ENCODE data around the gene GNGT1. TPM values are rescaled to one million over a fixed set of nuclear protein-coding genes. Genes with fewer than 3 reads are reported as not detected.
"Not testable (repeated sequence)": the region's sequence is repeated elsewhere in the genome, so short reads cannot be mapped to it uniquely, and the experiment has no call there.

GNGT1 gene
- total RNA-seq, 1 donor from 2014 or later, result not detected

DNA sequence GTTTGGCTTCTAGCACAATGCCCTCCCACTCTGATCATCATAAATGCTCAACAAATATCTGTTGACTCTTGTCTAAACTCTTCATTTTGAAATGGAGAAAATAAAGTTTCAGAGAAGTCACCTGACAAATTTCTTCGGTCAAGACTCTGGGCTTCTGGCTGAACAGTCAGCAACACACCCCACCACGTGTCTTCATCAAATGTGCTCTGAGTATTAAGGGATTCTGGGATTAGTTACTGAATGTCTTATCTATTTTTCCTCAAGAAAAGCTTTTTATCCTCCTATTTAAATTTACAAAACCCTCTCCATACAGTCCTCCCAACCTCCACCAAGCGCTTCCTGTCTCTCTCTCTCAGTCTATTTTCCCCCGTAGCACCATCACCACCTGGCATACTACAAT lies 9.9 kb downstream of the GNGT1 start:
- H3K36me3 ChIP-seq; H3K4me3 ChIP-seq; intact Hi-C loops (cut with DNase I); DNase-seq (ENCODE audit: extremely low spot score in 2 of 2); H3K27me3 ChIP-seq; H3K27ac ChIP-seq; H3K9me3 ChIP-seq; H3K4me1 ChIP-seq: not testable (repeated sequence)

DNA sequence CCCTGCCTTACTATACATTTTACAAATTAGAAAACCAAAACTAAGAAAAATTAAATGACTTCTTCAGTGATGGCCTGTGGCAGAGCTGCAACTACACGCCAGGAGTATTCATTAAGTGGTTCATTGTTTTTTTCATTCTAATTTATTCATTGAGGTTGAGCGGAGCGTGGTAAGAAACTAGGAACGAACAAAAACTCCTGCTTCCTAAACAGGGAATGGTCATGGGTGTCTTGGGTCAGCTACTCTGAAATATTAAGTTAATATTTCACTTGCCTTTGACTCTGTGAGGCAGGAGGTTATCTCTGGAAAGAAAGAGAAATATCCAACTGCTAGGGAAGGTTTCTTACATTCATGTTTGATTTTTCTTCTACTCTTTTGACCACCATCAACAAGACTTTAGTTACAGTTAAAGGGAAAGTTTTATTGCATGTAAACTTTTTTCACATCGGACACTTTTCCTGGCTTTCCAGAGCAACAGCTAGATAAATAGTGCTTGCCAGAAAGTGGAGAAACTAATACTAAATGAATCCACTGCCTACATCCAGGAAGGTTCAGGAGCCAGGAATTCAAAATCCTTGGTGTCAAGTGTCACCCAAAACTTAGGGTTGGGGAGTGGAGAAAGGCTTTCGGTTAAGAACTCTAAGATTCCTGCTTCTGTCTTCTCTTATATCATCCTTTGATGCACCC lies 14.3 kb downstream of the GNGT1 start:
- H3K27me3 ChIP-seq, result no peaks in the 10 kb centered on the region
- no peaks in the 10 kb centered on the region for H3K9me3 ChIP-seq
- H3K4me3 ChIP-seq, result peak overlapping the region in 1 of 2 donors; percentile 49
- intact Hi-C loops (cut with DNase I), result no loop called here
- no peaks in the 10 kb centered on the region for H3K4me1 ChIP-seq
- TF ChIP-seq POLR2A (IDR thresholded peaks at IDR 0.05) (no peak), POLR2AphosphoS5 (IDR thresholded peaks at IDR 0.05; ENCODE audit: insufficient read depth in 1 of 2, low read depth in 1 of 2) (no peak)
- TF ChIP-seq, protein P1, sequence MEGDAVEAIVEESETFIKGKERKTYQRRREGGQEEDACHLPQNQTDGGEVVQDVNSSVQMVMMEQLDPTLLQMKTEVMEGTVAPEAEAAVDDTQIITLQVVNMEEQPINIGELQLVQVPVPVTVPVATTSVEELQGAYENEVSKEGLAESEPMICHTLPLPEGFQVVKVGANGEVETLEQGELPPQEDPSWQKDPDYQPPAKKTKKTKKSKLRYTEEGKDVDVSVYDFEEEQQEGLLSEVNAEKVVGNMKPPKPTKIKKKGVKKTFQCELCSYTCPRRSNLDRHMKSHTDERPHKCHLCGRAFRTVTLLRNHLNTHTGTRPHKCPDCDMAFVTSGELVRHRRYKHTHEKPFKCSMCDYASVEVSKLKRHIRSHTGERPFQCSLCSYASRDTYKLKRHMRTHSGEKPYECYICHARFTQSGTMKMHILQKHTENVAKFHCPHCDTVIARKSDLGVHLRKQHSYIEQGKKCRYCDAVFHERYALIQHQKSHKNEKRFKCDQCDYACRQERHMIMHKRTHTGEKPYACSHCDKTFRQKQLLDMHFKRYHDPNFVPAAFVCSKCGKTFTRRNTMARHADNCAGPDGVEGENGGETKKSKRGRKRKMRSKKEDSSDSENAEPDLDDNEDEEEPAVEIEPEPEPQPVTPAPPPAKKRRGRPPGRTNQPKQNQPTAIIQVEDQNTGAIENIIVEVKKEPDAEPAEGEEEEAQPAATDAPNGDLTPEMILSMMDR (IDR thresholded peaks at IDR 0.05), result no peak
- no peak for DNase-seq (ENCODE audit: extremely low spot score in 2 of 2)
- peak overlapping the region; percentile 86 for H3K27ac ChIP-seq
- H3K36me3 ChIP-seq, result no peaks in the 10 kb centered on the region

DNA sequence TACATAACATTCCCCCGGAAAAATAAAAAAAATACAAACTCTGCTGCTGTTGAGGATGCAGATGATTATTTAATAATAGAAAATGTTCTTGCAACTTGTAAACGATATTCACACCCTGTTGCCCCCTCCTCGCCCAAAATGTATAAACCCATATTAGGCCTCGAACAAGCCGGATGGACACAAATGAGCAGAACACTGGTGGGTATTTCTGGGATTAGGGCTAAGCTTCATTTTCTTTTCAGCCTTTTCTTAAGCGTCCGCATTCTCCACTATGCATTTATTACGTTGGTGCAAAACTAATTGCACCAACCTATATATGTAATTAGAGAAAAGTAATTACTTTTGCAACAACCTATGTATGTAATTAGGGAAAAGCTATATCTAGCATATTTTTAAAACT lies 14.8 kb downstream of the GNGT1 start:
- intact Hi-C loops (cut with DNase I), result no loop called here
- H3K36me3 ChIP-seq, result no peaks in the 10 kb centered on the region
- no peaks in the 10 kb centered on the region for H3K9me3 ChIP-seq
- H3K27me3 ChIP-seq, result no peaks in the 10 kb centered on the region
- no peak for DNase-seq (ENCODE audit: extremely low spot score in 2 of 2)
- no peaks in the 10 kb centered on the region for H3K4me1 ChIP-seq
- peak overlapping the region; percentile 49 to 69 for H3K4me3 ChIP-seq
- no peak for TF ChIP-seq POLR2A (IDR thresholded peaks at IDR 0.05)
- TF ChIP-seq, protein P1 (IDR thresholded peaks at IDR 0.05), result no peak
- no peak for TF ChIP-seq POLR2AphosphoS5 (IDR thresholded peaks at IDR 0.05; ENCODE audit: insufficient read depth in 1 of 2, low read depth in 1 of 2)
- H3K27ac ChIP-seq, result peak overlapping the region; percentile 86

DNA sequence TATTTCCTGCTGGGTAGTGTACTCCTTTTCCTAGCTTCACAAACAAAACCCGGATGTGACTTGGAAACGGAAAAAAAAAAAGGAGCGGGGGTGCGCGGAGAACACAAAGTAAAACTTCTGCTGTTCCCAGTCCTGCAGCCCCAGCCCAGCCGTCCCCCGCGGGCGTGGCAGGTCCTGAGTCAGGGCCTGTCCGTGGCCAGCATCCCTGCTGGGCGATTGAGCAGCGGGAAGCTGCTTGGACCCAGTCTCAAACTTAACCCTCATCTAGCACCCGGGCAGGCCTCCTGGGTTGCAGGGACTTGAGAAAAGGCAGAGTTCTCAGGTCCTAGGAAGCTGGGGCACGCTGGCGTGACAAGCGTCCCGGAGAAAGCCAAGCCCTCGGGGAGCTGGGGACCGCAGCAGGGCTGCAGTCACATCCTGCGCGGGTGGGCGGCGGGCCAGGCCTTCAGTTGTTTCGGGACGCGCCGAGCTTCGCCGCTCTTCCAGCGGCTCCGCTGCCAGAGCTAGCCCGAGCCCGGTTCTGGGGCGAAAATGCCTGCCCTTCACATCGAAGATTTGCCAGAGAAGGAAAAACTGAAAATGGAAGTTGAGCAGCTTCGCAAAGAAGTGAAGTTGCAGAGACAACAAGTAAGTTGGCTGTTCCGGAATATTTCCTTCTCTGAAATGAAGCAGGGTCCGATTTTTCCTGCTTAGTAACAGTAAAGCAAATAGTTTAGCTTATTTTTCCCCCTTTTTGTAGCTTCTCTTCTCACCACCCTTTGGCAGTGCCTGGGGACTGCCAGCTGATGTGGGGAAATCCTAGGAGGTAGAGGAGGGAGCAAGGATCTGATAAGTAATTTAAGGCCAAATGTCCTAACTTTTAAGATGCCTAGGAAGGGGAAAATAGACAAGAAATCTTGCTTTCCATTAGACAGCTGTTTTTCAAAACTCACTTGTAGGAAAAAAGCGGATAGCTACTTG lies 15.5 kb downstream of the GNGT1 start, which contains the start of gene GNG11:
Gene GNG11 (plus strand): TSS at position 129 of the 960 bp plus-strand sequence. CDS start 403 bp downstream, at position 532.
- H3K4me1 ChIP-seq, result no peaks in the 10 kb centered on the region
- H3K9me3 ChIP-seq, result no peaks in the 10 kb centered on the region
- peak within 1 kb of the TSS; percentile 49 to 69 for H3K4me3 ChIP-seq
- no peak for DNase-seq (ENCODE audit: extremely low spot score in 2 of 2)
- TF ChIP-seq POLR2A (IDR thresholded peaks at IDR 0.05) (no peak), POLR2AphosphoS5 (IDR thresholded peaks at IDR 0.05; ENCODE audit: insufficient read depth in 1 of 2, low read depth in 1 of 2) (peak in 1 of 2 donors; percentile 83)
- H3K27ac ChIP-seq, result peak within 1 kb of the TSS; percentile 86
- peaks cover 0 to 3% of the 10 kb centered on the region in 2 donors for H3K36me3 ChIP-seq
- intact Hi-C loops (cut with DNase I), result no loop called here
- no peaks in the 10 kb centered on the region for H3K27me3 ChIP-seq

DNA sequence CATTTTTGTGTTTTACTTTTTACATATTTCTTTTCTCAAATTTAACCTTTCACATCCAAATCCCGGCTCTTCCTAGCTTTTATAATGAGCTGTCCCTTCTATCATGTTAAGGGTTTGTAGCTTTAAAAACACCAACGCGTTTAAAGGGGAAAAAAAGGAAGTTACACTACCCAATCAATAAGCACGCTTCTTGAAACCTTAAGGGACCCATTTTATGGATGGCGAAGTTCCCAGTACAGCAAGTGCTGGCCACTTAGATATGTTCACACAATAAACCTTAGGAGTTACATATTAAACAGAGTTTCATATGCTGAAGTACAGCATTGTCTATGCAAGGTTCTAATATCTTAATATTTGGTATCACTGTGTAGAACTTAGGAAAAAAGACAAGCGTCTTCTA lies 16.9 kb downstream of the GNGT1 start:
- Histone ChIP-seq H3K4me3 (peak overlapping the region; percentile 49 to 69), H3K27ac (peak overlapping the region; percentile 86), H3K36me3 (peaks cover 0 to 4% of the 10 kb centered on the region in 2 donors), H3K9me3 (no peaks in the 10 kb centered on the region), H3K27me3 (no peaks in the 10 kb centered on the region), H3K4me1 (peaks cover 3% of the 10 kb centered on the region)
- TF ChIP-seq, protein P1 (IDR thresholded peaks at IDR 0.05), result no peak
- TF ChIP-seq POLR2A (IDR thresholded peaks at IDR 0.05) (no peak), POLR2AphosphoS5 (IDR thresholded peaks at IDR 0.05; ENCODE audit: insufficient read depth in 1 of 2, low read depth in 1 of 2) (no peak)
- intact Hi-C loops (cut with DNase I), result no loop called here
- no peak for DNase-seq (ENCODE audit: extremely low spot score in 2 of 2)
